Measurements from ENCODE around the gene COL20A1.

The COL20A1 gene

GRCh38 chr20:63354636-63355350, 61.8 kb downstream of the COL20A1 start:
- DNase-seq (ENCODE audit: low read depth in 1 of 2, low spot score in 1 of 2): no peak
- in situ Hi-C loops (cut with HindIII; ENCODE audit: low pct_unique_long_range_greater_than_20kb, low sequenced_read_pairs): no loop called here
- no peak for TF ChIP-seq JUND (IDR thresholded peaks at IDR 0.05; ENCODE audit: low read depth)

- no peak for TF ChIP-seq JUND (IDR thresholded peaks at IDR 0.05; ENCODE audit: low read depth)
- in situ Hi-C loops (cut with HindIII; ENCODE audit: low pct_unique_long_range_greater_than_20kb, low sequenced_read_pairs): no loop called here
- no peak for DNase-seq (ENCODE audit: low read depth in 1 of 2, low spot score in 1 of 2)
These were observed 62.9 kb downstream of the COL20A1 start for GRCh38 chr20:63355781-63356295.

- in situ Hi-C loops (cut with HindIII; ENCODE audit: low pct_unique_long_range_greater_than_20kb, low sequenced_read_pairs): no loop called here
- no peak for TF ChIP-seq JUND (IDR thresholded peaks at IDR 0.05; ENCODE audit: low read depth)
- no peak for DNase-seq (ENCODE audit: low read depth in 1 of 2, low spot score in 1 of 2)
These were observed 63.5 kb downstream of the COL20A1 start for GRCh38 chr20:63356511-63356910.

GRCh38 chr20:63356931-63357879, 64.2 kb downstream of the COL20A1 start:
- no peak for DNase-seq (ENCODE audit: low read depth in 1 of 2, low spot score in 1 of 2)
- in situ Hi-C loops (cut with HindIII; ENCODE audit: low pct_unique_long_range_greater_than_20kb, low sequenced_read_pairs): no loop called here
- TF ChIP-seq JUND (IDR thresholded peaks at IDR 0.05; ENCODE audit: low read depth): no peak

GRCh38 chr20:63357921-63358905, 65.2 kb downstream of the COL20A1 start:
- peak in 1 of 2 experiments; percentile 41 for DNase-seq (ENCODE audit: low read depth in 1 of 2, low spot score in 1 of 2)
- in situ Hi-C loops (cut with HindIII; ENCODE audit: low pct_unique_long_range_greater_than_20kb, low sequenced_read_pairs): no loop called here
- TF ChIP-seq JUND (IDR thresholded peaks at IDR 0.05; ENCODE audit: low read depth): no peak

GRCh38 chr20:63359164-63359934, 66.4 kb downstream of the COL20A1 start:
- DNase-seq (ENCODE audit: low read depth in 1 of 2, low spot score in 1 of 2): no peak

GRCh38 chr20:63359937-63360849, 67.2 kb downstream of the COL20A1 start:
- in situ Hi-C loops (cut with HindIII; ENCODE audit: low pct_unique_long_range_greater_than_20kb, low sequenced_read_pairs): no loop called here
- no peak for DNase-seq (ENCODE audit: low read depth in 1 of 2, low spot score in 1 of 2)
- no peak for TF ChIP-seq JUND (IDR thresholded peaks at IDR 0.05; ENCODE audit: low read depth)

More at GRCh38 chr20:63359164-63359934, 66.4 kb downstream of the COL20A1 start:
- in situ Hi-C loops (cut with HindIII; ENCODE audit: low pct_unique_long_range_greater_than_20kb, low sequenced_read_pairs): no loop called here
- TF ChIP-seq JUND (IDR thresholded peaks at IDR 0.05; ENCODE audit: low read depth): no peak

- no peak for DNase-seq (ENCODE audit: low read depth in 1 of 2, low spot score in 1 of 2)
- in situ Hi-C loops (cut with HindIII; ENCODE audit: low pct_unique_long_range_greater_than_20kb, low sequenced_read_pairs): no loop called here
- TF ChIP-seq JUND (IDR thresholded peaks at IDR 0.05; ENCODE audit: low read depth): no peak
These were observed 68.0 kb downstream of the COL20A1 start, which contains the start of gene CHRNA4 for GRCh38 chr20:63360850-63361518. TSS of gene CHRNA4 (minus strand) at chr20:63361349. CDS start at chr20:63361165, 184 bp downstream.

GRCh38 chr20:63361519-63362435, 68.8 kb downstream of the COL20A1 start:
- in situ Hi-C loops (cut with HindIII; ENCODE audit: low pct_unique_long_range_greater_than_20kb, low sequenced_read_pairs): no loop called here
- no peak for DNase-seq (ENCODE audit: low read depth in 1 of 2, low spot score in 1 of 2)
- no peak for TF ChIP-seq JUND (IDR thresholded peaks at IDR 0.05; ENCODE audit: low read depth)

All from T47D (cell line).